HCT116 (cell line): Measurements from ENCODE around the gene AGBL3. TPM values are rescaled to one million over a fixed set of nuclear protein-coding genes. Genes with fewer than 3 reads are reported as not detected.

ENCODE experiments used
- ATAC-seq: fragments of 200-7000 bp; cut with Tn5 transposase; 2 replicates; pipeline ENCODE4 v1.9.1; 2020; ENCODE audit warnings: mild to moderate bottlenecking, moderate library complexity
- BruUV-seq: library from RNA; stranded (reverse); fragments of 400-500 nt; replicated peaks from 2 replicates; lab custom pipeline; 2021; lab: Mats Ljungman, UMichigan
- CTCF ChIA-PET: fragments of 300-600 bp; sonication (Branson Sonifier 250); formaldehyde crosslinking; loops from one replicate; lab custom pipeline; 2021; ENCODE audit warnings: antibody characterized with exemption; lab: Charles Lee
- POLR2A ChIA-PET: fragments of 300-600, 350-600 bp; sonication (Branson Sonifier 250); formaldehyde crosslinking; loops from one replicate; lab custom pipeline; 2021; ENCODE audit warnings: antibody characterized with exemption; lab: Charles Lee
- RAD21 ChIA-PET, 2 experiments: fragments of 300-600 bp; sonication (Branson Sonifier 250); formaldehyde crosslinking; loops; one replicate each; lab custom pipeline; 2023; ENCODE audit warnings: low total read pairs in 2 of 2; ENCODE audit not compliant: uncharacterized antibody in 2 of 2, unreplicated experiment in 2 of 2, low non-redundant PET in 1 of 2; lab: Charles Lee
- DNase-seq: peaks from one replicate; pipeline ENCODE4 v3.0.0-alpha.2; 2010; ENCODE audit warnings: low read depth, low spot score
- H2AFZ ChIP-seq: fragments of 200-600 bp; shearing (Covaris generic), sonication (generic); 2 replicates; pipeline ENCODE4 v1.6.1; 2017; ENCODE audit warnings: low read depth, mixed run types, mixed read lengths, antibody characterized with exemption, low read length; ENCODE audit not compliant: poor library complexity, severe bottlenecking
- H3K27ac ChIP-seq: 2 replicates; pipeline ENCODE4 v1.5.1; 2012; ENCODE audit warnings: low read depth, low read length
- H3K27me3 ChIP-seq: fragments of 200-600 bp; sonication (generic); 2 replicates; pipeline ENCODE4 v1.6.1; 2016; ENCODE audit warnings: mixed run types, low read length, mixed read lengths; ENCODE audit not compliant: insufficient read depth
- H3K36me3 ChIP-seq, 2 experiments: fragments of 200-500 bp in 1 of 2; fragments of 200-600 bp in 1 of 2; sonication (Bioruptor generic) in 1 of 2; sonication (generic) in 1 of 2; 2 replicates each; pipeline versions ENCODE4 v1.5.1 to v1.6.1; 2014 to 2016; ENCODE audit warnings: low read length in 2 of 2, inconsistent platforms in 1 of 2, mixed read lengths in 1 of 2, mixed run types in 1 of 2; ENCODE audit not compliant: insufficient read depth in 2 of 2, control insufficient read depth in 1 of 2
- H3K4me1 ChIP-seq, 2 experiments: fragments of 200-600 bp in 1 of 2; sonication (generic) in 1 of 2; 2 replicates each; pipeline versions ENCODE4 v1.5.1 to v1.6.1; 2012 to 2017; ENCODE audit warnings: low read length in 2 of 2, inconsistent platforms in 1 of 2, mild to moderate bottlenecking in 1 of 2, mixed read lengths in 1 of 2, mixed run types in 1 of 2, moderate library complexity in 1 of 2; ENCODE audit not compliant: insufficient read depth in 2 of 2, control insufficient read depth in 1 of 2
- H3K4me2 ChIP-seq: fragments of 200-600 bp; sonication (generic); 2 replicates; pipeline ENCODE4 v1.6.1; 2017; ENCODE audit warnings: mixed run types, low read length, mixed read lengths
- H3K4me3 ChIP-seq, 2 experiments: fragments of 200-600 bp in 1 of 2; sonication (generic) in 1 of 2; replicated peaks in 1 of 2; 2 replicates each; pipeline ENCODE4 v1.5.1; 2011 to 2016; ENCODE audit warnings: low read length in 2 of 2, control low read depth in 1 of 2, low read depth in 1 of 2, mild to moderate bottlenecking in 1 of 2, mixed read lengths in 1 of 2, mixed run types in 1 of 2
- H3K79me2 ChIP-seq: fragments of 200-600 bp; sonication (generic); 2 replicates; pipeline ENCODE4 v1.6.1; 2017; ENCODE audit warnings: mild to moderate bottlenecking, mixed run types, low read length, moderate library complexity, mixed read lengths; ENCODE audit not compliant: insufficient read depth
- H3K9ac ChIP-seq: fragments of 200-600 bp; sonication (generic); 2 replicates; pipeline ENCODE4 v1.6.1; 2016; ENCODE audit warnings: low read length, mixed read lengths
- H3K9me2 ChIP-seq: fragments of 200-600 bp; sonication (generic), shearing (Covaris generic); 2 replicates; pipeline ENCODE4 v1.6.1; 2017; ENCODE audit warnings: mixed run types, mild to moderate bottlenecking, moderate library complexity; ENCODE audit not compliant: insufficient read depth
- H3K9me3 ChIP-seq, 2 experiments: fragments of 200-500 bp in 1 of 2; fragments of 200-600 bp in 1 of 2; sonication (Bioruptor generic) in 1 of 2; sonication (generic) in 1 of 2; 2 replicates each; pipeline ENCODE4 v1.6.1; 2014 to 2017; ENCODE audit warnings: low read length in 2 of 2, mixed read lengths in 2 of 2, inconsistent platforms in 1 of 2, low read depth in 1 of 2, mild to moderate bottlenecking in 1 of 2, mixed run types in 1 of 2, moderate library complexity in 1 of 2; ENCODE audit not compliant: control insufficient read depth in 1 of 2, insufficient read depth in 1 of 2
- H4K20me1 ChIP-seq: fragments of 200-600 bp; sonication (generic), shearing (Covaris generic); 2 replicates; pipeline ENCODE4 v1.6.1; 2017; ENCODE audit warnings: mixed run types, mild to moderate bottlenecking, moderate library complexity; ENCODE audit not compliant: insufficient read depth
- ATF3 ChIP-seq: IDR thresholded peaks from 2 replicates; pipeline ENCODE4 v1.6.1; 2012
- CBX3 ChIP-seq: IDR thresholded peaks from 2 replicates; pipeline ENCODE4 v1.6.1; 2012; ENCODE audit warnings: low read depth
- CEBPB ChIP-seq: IDR thresholded peaks from 2 replicates; pipeline ENCODE4 v1.6.1; 2012; ENCODE audit warnings: low read depth
- CTCF ChIP-seq, 3 experiments: fragments of 200-600 bp in 1 of 3; sonication (generic) in 1 of 3; IDR thresholded peaks in 2 of 3; conservative IDR thresholded peaks in 1 of 3; 2 replicates each; pipeline ENCODE4 v1.5.1; 2012 to 2017; ENCODE audit warnings: low read depth in 2 of 3, low read length in 2 of 3, antibody characterized with exemption in 1 of 3, borderline replicate concordance in 1 of 3, control low read depth in 1 of 3, mild to moderate bottlenecking in 1 of 3, mixed read lengths in 1 of 3, mixed run types in 1 of 3, moderate library complexity in 1 of 3; ENCODE audit not compliant: insufficient read depth in 1 of 3
- EGR1 ChIP-seq: IDR thresholded peaks from 2 replicates; pipeline ENCODE4 v1.6.1; 2012; ENCODE audit warnings: low read depth
- EZH2 ChIP-seq: fragments of 200-600 bp; sonication (generic); IDR thresholded peaks from 2 replicates; pipeline ENCODE4 v1.6.1; 2017; ENCODE audit warnings: antibody characterized with exemption, mixed run types
- EZH2phosphoT487 ChIP-seq: fragments of 200-600 bp; IDR thresholded peaks from 2 replicates; pipeline ENCODE4 v1.6.1; 2018; ENCODE audit warnings: antibody characterized with exemption, borderline replicate concordance
- FOSL1 ChIP-seq: IDR thresholded peaks from 2 replicates; pipeline ENCODE4 v1.6.1; 2012; ENCODE audit warnings: low read depth
- MAX ChIP-seq: IDR thresholded peaks from 2 replicates; pipeline ENCODE4 v1.6.1; 2012
- POLR2A ChIP-seq: IDR thresholded peaks from 2 replicates; pipeline ENCODE4 v1.7.0; 2011; ENCODE audit warnings: borderline replicate concordance; ENCODE audit not compliant: insufficient read depth, insufficient read length; ENCODE audit errors: extremely low read depth
- POLR2AphosphoS5 ChIP-seq: IDR thresholded peaks from 2 replicates; pipeline ENCODE4 v1.6.1; 2011; ENCODE audit warnings: mild to moderate bottlenecking, low read depth, low read length, moderate library complexity
- RAD21 ChIP-seq: IDR thresholded peaks from 2 replicates; pipeline ENCODE4 v1.6.1; 2012; ENCODE audit warnings: low read depth, mild to moderate bottlenecking
- SIN3A ChIP-seq: IDR thresholded peaks from 2 replicates; pipeline ENCODE4 v1.6.1; 2012; ENCODE audit warnings: low read depth
- SP1 ChIP-seq: IDR thresholded peaks from 2 replicates; pipeline ENCODE4 v1.6.1; 2012; ENCODE audit warnings: low read depth
- SRF ChIP-seq: IDR thresholded peaks from 2 replicates; pipeline ENCODE4 v1.6.1; 2012; ENCODE audit warnings: low read depth
- TCF7L2 ChIP-seq: IDR thresholded peaks from 2 replicates; pipeline ENCODE4 v1.7.0; 2011; ENCODE audit warnings: borderline replicate concordance, inconsistent platforms; ENCODE audit not compliant: insufficient read depth, insufficient read length; ENCODE audit errors: extremely low read depth
- YY1 ChIP-seq: IDR thresholded peaks from 2 replicates; pipeline ENCODE4 v1.6.1; 2011; ENCODE audit warnings: low read length, low read depth, moderate library complexity, mild to moderate bottlenecking; ENCODE audit not compliant: insufficient replicate concordance; ENCODE audit errors: extremely low read depth
- ZBTB33 ChIP-seq: IDR thresholded peaks from 2 replicates; pipeline ENCODE4 v1.6.1; 2011; ENCODE audit warnings: mild to moderate bottlenecking, low read length, moderate library complexity; ENCODE audit not compliant: insufficient replicate concordance; ENCODE audit errors: extremely low read depth
- intact Hi-C: fragments of 100-400 bp; cut with micrococcal nuclease; formaldehyde crosslinking; loops from 2 replicates; pipeline ENCODE4 v1.10.0; 2022
- total RNA-seq: library from RNA; stranded (reverse); gene quantifications from one replicate; pipeline ENCODE4 v1.2.1, GENCODE V29; 2021; ENCODE audit not compliant: unreplicated experiment

The AGBL3 gene
- total RNA-seq, 1 experiment from 2014 or later, result 1.9 TPM

GRCh38 chr7:135074096-135074495, 87.8 kb downstream of the AGBL3 start:
- Histone ChIP-seq H3K79me2 (no peaks in the 10 kb centered on the region), H3K4me2 (no peak overlapping the region), H3K9me2 (no peaks in the 10 kb centered on the region), H2AFZ (no peak overlapping the region), H3K27me3 (no peaks in the 10 kb centered on the region), H3K9ac (no peak overlapping the region), H4K20me1 (no peaks in the 10 kb centered on the region), H3K9me3 (no peaks in the 10 kb centered on the region), H3K27ac (no peak overlapping the region), H3K36me3 (no peaks in the 10 kb centered on the region), H3K4me1 (no peaks in the 10 kb centered on the region), H3K4me3 (no peak overlapping the region)
- TF ChIP-seq EZH2phosphoT487 (no peak), ATF3 (no peak), CTCF (IDR thresholded peaks at IDR 0.05 in 2 of 3, conservative IDR thresholded peaks at IDR 0.05 in 1 of 3; ENCODE audit: borderline replicate concordance in 1 of 3, insufficient read depth in 1 of 3, low read depth in 2 of 3, low read length in 2 of 3) (no peak), MAX (no peak), EZH2 (no peak), CBX3 (no peak), ZBTB33 (no peak), TCF7L2 (no peak), SRF (no peak), POLR2A (no peak), SP1 (no peak), YY1 (no peak), FOSL1 (no peak), POLR2AphosphoS5 (no peak), EGR1 (no peak), SIN3A (no peak), RAD21 (no peak), CEBPB (no peak)
- intact Hi-C loops, result no loop called here
- BruUV-seq, result no TSS peak
- DNase-seq, result no peak
- ChIA-PET RAD21 (no interaction called here), CTCF (no interaction called here), POLR2A (no interaction called here)
- no peak for ATAC-seq
